Parathyroid adenoma (tissue), 2 donors: Measurements from ENCODE around the gene ULBP1.

ENCODE experiments used
- H2AFZ ChIP-seq: fragments of 300-600 bp; sonication (generic); one replicate; pipeline ENCODE4 v1.7.0; 2017; ENCODE audit warnings: antibody characterized with exemption, mild to moderate bottlenecking
- H3K27ac ChIP-seq: fragments of 300-600 bp; sonication (generic); one replicate; pipeline ENCODE4 v1.7.0; 2017
- H3K27me3 ChIP-seq: fragments of 300-600 bp; sonication (generic); one replicate; pipeline ENCODE4 v1.7.0; 2017; ENCODE audit warnings: low read length; ENCODE audit not compliant: control insufficient read depth, insufficient read depth
- H3K36me3 ChIP-seq: fragments of 300-600 bp; sonication (generic); one replicate; pipeline ENCODE4 v1.7.0; 2017; ENCODE audit warnings: low read length; ENCODE audit not compliant: control insufficient read depth, insufficient read depth
- H3K4me1 ChIP-seq: fragments of 300-600 bp; sonication (generic); one replicate; pipeline ENCODE4 v1.7.0; 2017; ENCODE audit warnings: control low read depth
- H3K4me2 ChIP-seq: fragments of 300-600 bp; sonication (generic); one replicate; pipeline ENCODE4 v1.7.0; 2017; ENCODE audit warnings: low read length
- H3K4me3 ChIP-seq: fragments of 300-600 bp; sonication (generic); one replicate; pipeline ENCODE4 v1.7.0; 2017; ENCODE audit warnings: low read depth, low read length
- H3K79me2 ChIP-seq: fragments of 300-600 bp; sonication (generic); one replicate; pipeline ENCODE4 v1.7.0; 2017; ENCODE audit warnings: control low read depth
- H3K9ac ChIP-seq: fragments of 300-600 bp; sonication (generic); one replicate; pipeline ENCODE4 v1.7.0; 2017; ENCODE audit warnings: mild to moderate bottlenecking
- H3K9me3 ChIP-seq: fragments of 300-600 bp; sonication (generic); one replicate; pipeline ENCODE4 v1.7.0; 2017; ENCODE audit warnings: low read length; ENCODE audit not compliant: control insufficient read depth
- CTCF ChIP-seq: fragments of 300-600 bp; sonication (generic); IDR thresholded peaks from one replicate; pipeline ENCODE4 v1.7.0; 2017; ENCODE audit warnings: antibody characterized with exemption, mild to moderate bottlenecking
- donor health status: primary hyperparathyroidism.

Gene ULBP1

GRCh38 chr6:149978610-149979009, 14.9 kb downstream of the ULBP1 start:
- no peak for TF ChIP-seq CTCF
- Histone ChIP-seq H3K4me1 (no peaks in the 10 kb centered on the region), H3K79me2 (no peaks in the 10 kb centered on the region), H3K4me3 (no peak overlapping the region), H3K9ac (no peak overlapping the region), H2AFZ (no peak overlapping the region), H3K4me2 (no peak overlapping the region), H3K27ac (no peak overlapping the region), H3K36me3 (no peaks in the 10 kb centered on the region), H3K9me3 (no peaks in the 10 kb centered on the region), H3K27me3 (no peaks in the 10 kb centered on the region)

DNA sequence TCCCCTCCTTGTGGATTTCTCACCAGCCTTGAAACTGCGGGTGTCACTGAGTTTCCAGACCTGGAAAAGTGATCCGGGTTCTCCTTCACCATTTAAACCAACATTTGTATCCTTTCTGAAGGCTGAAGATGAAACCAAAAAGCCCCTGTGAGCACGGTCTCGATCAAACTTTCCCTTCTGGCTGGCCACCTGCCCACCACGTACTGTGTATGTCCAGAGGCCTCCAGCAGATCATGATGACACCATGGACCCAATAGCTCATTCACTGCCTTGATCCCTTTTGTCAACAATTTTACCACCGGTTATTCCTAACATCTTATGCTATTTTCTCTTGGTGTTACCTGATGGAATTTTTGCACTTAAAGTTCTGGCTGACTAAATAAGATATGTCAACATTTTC, 15.6 kb downstream of the ULBP1 start:
- no peak overlapping the region for H3K4me2 ChIP-seq
- H3K36me3 ChIP-seq = no peaks in the 10 kb centered on the region
- H3K27ac ChIP-seq = no peak overlapping the region
- H3K27me3 ChIP-seq = no peaks in the 10 kb centered on the region
- H3K4me3 ChIP-seq = no peak overlapping the region
- no peaks in the 10 kb centered on the region for H3K4me1 ChIP-seq
- H2AFZ ChIP-seq = no peak overlapping the region
- TF ChIP-seq CTCF = no peak
- no peaks in the 10 kb centered on the region for H3K9me3 ChIP-seq
- H3K79me2 ChIP-seq = no peaks in the 10 kb centered on the region
- H3K9ac ChIP-seq = no peak overlapping the region

- TF ChIP-seq CTCF = no peak
- Histone ChIP-seq H3K9me3 (no peaks in the 10 kb centered on the region), H3K27me3 (no peaks in the 10 kb centered on the region), H3K4me3 (no peak overlapping the region), H3K36me3 (no peaks in the 10 kb centered on the region), H3K27ac (no peak overlapping the region), H2AFZ (no peak overlapping the region), H3K9ac (no peak overlapping the region), H3K79me2 (no peaks in the 10 kb centered on the region), H3K4me1 (no peaks in the 10 kb centered on the region), H3K4me2 (no peak overlapping the region)
Observed at GRCh38 chr6:149983145-149983544, 19.4 kb downstream of the ULBP1 start.

DNA sequence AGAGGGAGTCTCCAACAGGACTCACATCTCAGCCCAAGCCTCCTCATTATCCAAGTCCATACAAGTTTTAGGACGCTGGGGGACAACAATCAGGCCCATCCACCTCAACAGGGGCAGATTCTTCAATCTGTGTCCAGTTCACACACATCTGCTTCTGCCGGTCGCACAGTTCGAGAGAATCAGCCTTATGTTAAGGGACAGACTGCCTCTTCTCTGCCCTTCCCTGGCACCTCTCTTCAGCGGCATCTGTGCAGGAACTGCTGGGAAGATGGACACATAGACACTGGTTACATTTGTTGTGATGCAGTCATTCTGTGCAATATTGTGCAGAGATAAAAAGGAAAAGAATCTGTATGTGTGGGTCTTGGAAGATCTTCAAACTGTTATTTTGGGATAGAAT, 21.0 kb downstream of the ULBP1 start:
- no peak overlapping the region for H3K9ac ChIP-seq
- TF ChIP-seq CTCF = no peak
- no peak overlapping the region for H3K4me3 ChIP-seq
- no peaks in the 10 kb centered on the region for H3K79me2 ChIP-seq
- H3K27ac ChIP-seq = no peak overlapping the region
- H3K36me3 ChIP-seq = no peaks in the 10 kb centered on the region
- no peak overlapping the region for H3K4me2 ChIP-seq
- H3K4me1 ChIP-seq = no peaks in the 10 kb centered on the region
- peaks cover 6% of the 10 kb centered on the region for H3K27me3 ChIP-seq
- H2AFZ ChIP-seq = no peak overlapping the region
- no peaks in the 10 kb centered on the region for H3K9me3 ChIP-seq

- Histone ChIP-seq H3K27ac (no peak overlapping the region), H3K4me1 (no peaks in the 10 kb centered on the region), H3K79me2 (no peaks in the 10 kb centered on the region), H3K9ac (no peak overlapping the region), H3K4me3 (no peak overlapping the region), H3K9me3 (no peaks in the 10 kb centered on the region), H3K4me2 (no peak overlapping the region), H3K27me3 (peaks cover 6% of the 10 kb centered on the region), H2AFZ (no peak overlapping the region), H3K36me3 (no peaks in the 10 kb centered on the region)
- TF ChIP-seq CTCF = no peak
Observed at GRCh38 chr6:149985481-149985937, 21.8 kb downstream of the ULBP1 start.
